Activated naive CD8-positive, alpha-beta T cell treated with anti-CD3 and anti-CD28 coated beads, Interleukin-2, amount 10 ng/mL, durations not matched to agents 7 days and 5 days (primary cell): ENCODE results near the gene FZD7. TPM values are rescaled to one million over a fixed set of nuclear protein-coding genes. Genes with fewer than 3 reads are reported as not detected.

Experiments used
- ATAC-seq: fragments of 150-1000 bp; cut with Tn5 transposase; one replicate; pipeline ENCODE4 v1.10.0; 2021; ENCODE audit warnings: low read depth, moderate library complexity
- POLR2A ChIA-PET: fragments of 350-600 bp; sonication (Branson Sonifier 250); formaldehyde crosslinking; loops from one replicate; lab custom pipeline; 2021; ENCODE audit warnings: antibody characterized with exemption; lab: Charles Lee
- DNase-seq: peaks from one replicate; pipeline ENCODE4 v3.0.0; 2021
- H3K27ac Mint-ChIP-seq: one replicate; pipeline ENCODE4 v1.8.0; 2022; ENCODE audit warnings: mild to moderate bottlenecking, mixed read lengths
- H3K27me3 Mint-ChIP-seq: one replicate; pipeline ENCODE4 v1.8.0; 2022; ENCODE audit warnings: mild to moderate bottlenecking, moderate library complexity, mixed read lengths
- H3K36me3 Mint-ChIP-seq: one replicate; pipeline ENCODE4 v1.8.0; 2021; ENCODE audit warnings: mild to moderate bottlenecking, mixed read lengths
- H3K4me1 Mint-ChIP-seq: one replicate; pipeline ENCODE4 v1.8.0; 2021; ENCODE audit warnings: mixed read lengths
- H3K4me3 Mint-ChIP-seq: one replicate; pipeline ENCODE4 v1.8.0; 2022; ENCODE audit warnings: mild to moderate bottlenecking, moderate library complexity, mixed read lengths
- H3K9me3 Mint-ChIP-seq: one replicate; pipeline ENCODE4 v1.8.0; 2021; ENCODE audit warnings: mixed read lengths
- total RNA-seq, 2 experiments: library from RNA; stranded (reverse); gene quantifications; one replicate each; pipeline ENCODE4 v1.2.3, GENCODE V29; 2021

FZD7 gene
- total RNA-seq = under 1 TPM; 0.44 to 0.82 TPM

DNA sequence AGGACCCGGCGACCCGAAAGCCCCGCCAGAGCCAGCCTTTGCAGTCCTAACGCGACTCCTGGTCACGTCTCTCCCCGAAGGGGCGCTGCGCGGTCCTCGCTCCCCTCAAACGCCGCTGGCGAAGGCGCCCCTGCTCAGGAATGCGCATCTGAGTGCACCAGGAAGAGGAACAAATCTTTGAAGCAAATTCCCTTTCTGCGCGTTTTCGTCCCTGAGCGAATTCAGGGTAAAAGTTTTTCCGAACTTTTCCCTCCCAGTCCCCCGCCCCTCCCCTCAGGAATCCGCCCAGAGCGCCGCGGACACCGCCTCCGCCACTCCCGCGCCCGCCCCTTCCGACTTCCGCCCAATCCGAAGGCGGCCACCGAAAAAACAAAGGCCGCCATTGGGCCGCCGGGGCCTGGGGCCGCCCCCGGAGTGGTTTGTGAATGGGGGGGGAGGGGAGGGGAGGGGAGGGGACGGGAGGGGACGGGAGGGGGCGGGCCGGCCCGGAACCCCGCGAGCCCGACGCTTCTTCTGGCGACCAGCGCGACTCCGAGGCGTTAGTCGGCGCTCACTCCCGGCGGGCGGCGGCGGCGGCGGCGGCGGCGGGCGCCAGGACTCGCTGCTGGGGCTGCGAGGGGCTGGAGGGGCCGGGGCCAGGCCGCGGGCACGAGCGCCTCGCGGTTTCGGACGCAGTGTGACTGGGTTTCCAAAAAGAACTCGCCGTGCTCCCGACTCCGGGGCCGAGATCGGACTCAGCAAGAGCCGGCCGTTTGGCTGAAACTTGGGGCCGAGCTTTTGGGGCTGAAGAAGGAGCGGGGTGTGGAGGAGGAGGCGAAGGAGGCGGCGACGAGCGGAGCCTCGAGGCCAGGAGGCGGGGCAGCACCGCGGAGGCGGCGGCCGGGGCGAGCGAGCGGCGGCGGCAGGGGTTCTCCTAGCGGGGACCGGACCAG lies at the start of gene FZD7:
Gene FZD7 (plus strand): TSS at position 539 of the 932 bp plus-strand sequence. CDS start 793 bp downstream, outside the sequence.
- no peaks in the 10 kb centered on the region for H3K9me3 Mint-ChIP-seq
- H3K27ac Mint-ChIP-seq = no peak within 1 kb of the TSS
- peaks cover 2% of the 10 kb centered on the region for H3K36me3 Mint-ChIP-seq
- ATAC-seq = peak; percentile 76
- peak; percentile 88 for DNase-seq
- POLR2A ChIA-PET = no interaction called here
- peaks cover 13% of the 10 kb centered on the region for H3K4me1 Mint-ChIP-seq
- H3K27me3 Mint-ChIP-seq = peaks cover 52% of the 10 kb centered on the region
- peak within 1 kb of the TSS; percentile 86 for H3K4me3 Mint-ChIP-seq

- peaks cover under 1% of the 10 kb centered on the region for H3K27me3 Mint-ChIP-seq
- POLR2A ChIA-PET = no interaction called here
- H3K27ac Mint-ChIP-seq = no peak overlapping the region
- H3K36me3 Mint-ChIP-seq = no peaks in the 10 kb centered on the region
- peaks cover 6% of the 10 kb centered on the region for H3K4me1 Mint-ChIP-seq
- no peaks in the 10 kb centered on the region for H3K9me3 Mint-ChIP-seq
- DNase-seq = no peak
- no peak overlapping the region for H3K4me3 Mint-ChIP-seq
- ATAC-seq = no peak
Measured at GRCh38 chr2:201984333-201984732, 49.3 kb upstream of the FZD7 start.

GRCh38 chr2:201984800-201985525 lies 48.7 kb upstream of the FZD7 start:
- Mint-ChIP-seq H3K4me3 (no peak overlapping the region), H3K9me3 (no peaks in the 10 kb centered on the region), H3K4me1 (peaks cover 6% of the 10 kb centered on the region), H3K36me3 (no peaks in the 10 kb centered on the region), H3K27me3 (no peaks in the 10 kb centered on the region), H3K27ac (no peak overlapping the region)
- POLR2A ChIA-PET = no interaction called here
- ATAC-seq (peak; percentile 50), DNase-seq (no peak)

- peaks cover 6% of the 10 kb centered on the region for H3K4me1 Mint-ChIP-seq
- ATAC-seq = no peak
- no peak overlapping the region for H3K4me3 Mint-ChIP-seq
- DNase-seq = no peak
- POLR2A ChIA-PET = no interaction called here
- no peaks in the 10 kb centered on the region for H3K36me3 Mint-ChIP-seq
- H3K27ac Mint-ChIP-seq = no peak overlapping the region
- H3K27me3 Mint-ChIP-seq = no peaks in the 10 kb centered on the region
- H3K9me3 Mint-ChIP-seq = no peaks in the 10 kb centered on the region
Measured at GRCh38 chr2:201985728-201986462, 47.8 kb upstream of the FZD7 start.

GRCh38 chr2:201986463-201986735 lies 47.3 kb upstream of the FZD7 start:
- no peaks in the 10 kb centered on the region for H3K36me3 Mint-ChIP-seq
- H3K4me1 Mint-ChIP-seq = peaks cover 6% of the 10 kb centered on the region
- no peaks in the 10 kb centered on the region for H3K9me3 Mint-ChIP-seq
- no peak overlapping the region for H3K4me3 Mint-ChIP-seq
- no peak for ATAC-seq
- no peaks in the 10 kb centered on the region for H3K27me3 Mint-ChIP-seq
- DNase-seq = no peak
- no peak overlapping the region for H3K27ac Mint-ChIP-seq
- POLR2A ChIA-PET = no interaction called here

DNA sequence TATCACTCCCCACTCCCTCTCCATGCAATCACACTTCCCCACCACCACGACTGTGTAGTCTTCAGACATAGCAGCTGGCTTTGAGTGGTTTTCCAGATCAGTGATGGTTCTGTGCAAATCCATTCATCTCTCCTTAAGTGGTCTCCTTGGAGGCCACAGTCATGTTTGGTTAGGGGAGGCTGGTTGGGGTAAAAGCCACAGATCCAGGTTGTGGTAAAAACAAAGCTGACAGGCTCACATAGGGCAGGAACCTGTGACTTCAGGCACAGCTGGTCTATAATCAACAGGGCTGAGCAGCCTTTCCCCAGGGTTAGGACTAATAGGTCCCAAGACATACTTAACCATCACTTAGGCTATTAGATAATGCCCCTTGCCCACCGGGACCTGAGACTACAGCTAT lies 46.2 kb upstream of the FZD7 start:
- no peak overlapping the region for H3K27ac Mint-ChIP-seq
- no peak for DNase-seq
- H3K4me3 Mint-ChIP-seq = no peak overlapping the region
- ATAC-seq = no peak
- no peaks in the 10 kb centered on the region for H3K36me3 Mint-ChIP-seq
- no peaks in the 10 kb centered on the region for H3K27me3 Mint-ChIP-seq
- POLR2A ChIA-PET = no interaction called here
- H3K4me1 Mint-ChIP-seq = peaks cover 6% of the 10 kb centered on the region
- no peaks in the 10 kb centered on the region for H3K9me3 Mint-ChIP-seq

DNA sequence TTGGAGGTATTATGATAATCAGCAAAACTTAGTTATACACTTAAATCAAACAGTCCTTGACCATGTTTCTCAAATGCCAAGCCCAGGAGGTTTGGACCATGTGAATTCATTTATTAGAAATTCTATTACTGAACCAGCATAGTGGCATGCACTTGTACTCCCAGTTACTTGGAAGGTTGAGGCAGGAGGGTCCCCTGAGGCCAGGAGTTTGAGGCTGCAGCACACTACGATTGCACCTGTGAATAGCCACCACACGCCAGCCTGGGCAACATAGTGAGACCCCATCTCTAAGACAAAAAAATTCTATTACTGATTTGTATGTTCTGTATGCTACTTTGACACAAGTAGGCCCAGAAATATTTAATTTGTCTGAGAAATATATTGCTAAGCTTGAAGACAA lies 43.6 kb upstream of the FZD7 start:
- Mint-ChIP-seq H3K4me1 (peaks cover 6% of the 10 kb centered on the region), H3K27ac (no peak overlapping the region), H3K4me3 (no peak overlapping the region), H3K27me3 (peaks cover 2% of the 10 kb centered on the region), H3K9me3 (no peaks in the 10 kb centered on the region), H3K36me3 (peaks cover 1% of the 10 kb centered on the region)
- POLR2A ChIA-PET = no interaction called here
- no peak for ATAC-seq
- no peak for DNase-seq

DNA sequence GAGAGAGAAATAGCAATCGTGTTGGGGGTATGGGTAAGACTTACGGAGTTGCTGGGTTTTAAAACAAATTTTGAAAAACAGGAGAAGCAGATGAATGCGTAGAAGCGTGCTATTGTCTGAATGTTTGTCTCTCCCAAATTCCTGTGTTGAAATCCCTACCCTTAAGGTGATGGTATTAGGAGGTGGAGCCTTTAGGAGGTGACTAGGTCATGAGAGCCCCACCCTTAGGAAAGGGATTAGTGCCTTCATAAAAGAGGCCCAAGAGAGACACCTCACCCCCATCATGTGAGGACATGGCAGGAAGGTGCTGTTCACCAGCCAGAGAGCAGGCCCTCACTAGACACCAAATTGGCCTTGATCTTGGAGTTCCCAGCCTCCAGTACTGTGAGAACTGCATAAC lies 40.7 kb upstream of the FZD7 start:
- Mint-ChIP-seq H3K9me3 (no peaks in the 10 kb centered on the region), H3K4me1 (no peaks in the 10 kb centered on the region), H3K27me3 (peaks cover 2% of the 10 kb centered on the region), H3K36me3 (peaks cover 1% of the 10 kb centered on the region), H3K27ac (no peak overlapping the region), H3K4me3 (no peak overlapping the region)
- ATAC-seq = no peak
- no peak for DNase-seq
- POLR2A ChIA-PET = no interaction called here

DNA sequence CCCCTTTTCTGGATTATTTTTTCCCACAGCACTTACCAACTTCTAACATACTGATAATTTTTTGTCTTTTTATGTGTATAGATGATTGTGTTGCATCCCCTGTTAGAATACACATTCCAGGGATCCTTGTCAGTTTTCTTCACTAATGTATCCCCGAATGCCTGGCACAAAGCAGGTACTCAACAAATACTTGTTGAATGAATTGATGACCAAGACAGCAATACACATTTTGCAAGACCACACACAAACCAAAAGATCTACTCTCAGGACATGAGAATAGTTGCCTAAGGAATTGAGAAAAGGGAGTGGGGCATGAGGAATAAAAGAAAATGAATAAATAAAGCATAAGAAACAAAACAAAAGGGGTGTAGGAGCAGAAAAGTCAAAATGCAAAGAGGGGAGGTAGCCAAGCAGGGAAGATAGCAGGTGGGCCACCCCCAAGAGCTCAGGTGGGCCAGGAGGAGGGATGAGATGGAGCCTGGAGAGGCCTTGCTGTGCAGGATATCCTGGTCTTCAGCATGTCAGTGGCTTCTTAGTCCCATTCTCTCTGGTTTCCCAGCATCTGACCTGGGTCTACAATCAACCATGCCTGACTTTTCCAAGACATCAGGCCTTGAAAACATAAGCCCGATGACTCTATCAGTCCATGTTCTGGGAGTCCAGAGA lies 38.5 kb upstream of the FZD7 start:
- peaks cover 1% of the 10 kb centered on the region for H3K36me3 Mint-ChIP-seq
- no peak overlapping the region for H3K27ac Mint-ChIP-seq
- peaks cover 4% of the 10 kb centered on the region for H3K27me3 Mint-ChIP-seq
- no peak overlapping the region for H3K4me3 Mint-ChIP-seq
- no peaks in the 10 kb centered on the region for H3K9me3 Mint-ChIP-seq
- POLR2A ChIA-PET = no interaction called here
- DNase-seq (no peak), ATAC-seq (no peak)
- no peaks in the 10 kb centered on the region for H3K4me1 Mint-ChIP-seq

GRCh38 chr2:201996006-201996405 lies 37.6 kb upstream of the FZD7 start:
- Mint-ChIP-seq H3K4me3 (no peak overlapping the region), H3K9me3 (no peaks in the 10 kb centered on the region), H3K36me3 (peaks cover 1% of the 10 kb centered on the region), H3K4me1 (no peaks in the 10 kb centered on the region), H3K27ac (no peak overlapping the region), H3K27me3 (peaks cover 4% of the 10 kb centered on the region)
- POLR2A ChIA-PET = no interaction called here
- no peak for ATAC-seq
- DNase-seq = no peak

DNA sequence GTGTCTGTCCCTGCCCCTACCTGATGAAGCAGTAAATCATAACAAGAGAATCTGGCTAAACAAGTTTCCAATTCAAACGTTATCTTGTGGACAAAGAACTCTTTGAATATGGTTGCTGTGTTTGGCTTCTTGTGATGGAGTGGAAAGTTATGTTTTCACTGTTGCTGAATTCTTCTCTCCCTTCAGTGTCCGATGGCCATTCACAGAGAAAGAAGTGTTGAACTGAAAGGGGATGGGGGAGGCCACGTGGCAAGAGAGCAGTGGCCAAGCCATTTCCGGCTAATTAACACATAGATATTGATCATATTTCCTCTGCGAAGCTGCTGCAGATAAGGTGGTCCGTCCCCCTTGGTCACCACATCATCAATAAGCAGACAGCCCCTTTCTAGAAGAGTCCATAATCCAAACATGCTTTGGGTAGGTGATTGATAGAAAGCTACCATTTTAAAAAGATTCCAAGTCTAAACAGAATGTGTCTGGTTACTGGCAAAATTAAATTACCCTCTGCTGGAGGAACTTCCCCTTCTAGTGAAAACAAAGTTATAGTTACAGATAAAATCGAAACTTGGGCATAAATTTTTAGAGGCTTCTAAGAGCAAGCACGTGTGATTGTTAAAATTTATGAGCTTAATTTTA lies 36.9 kb upstream of the FZD7 start:
- H3K4me3 Mint-ChIP-seq = no peak overlapping the region
- peaks cover 1% of the 10 kb centered on the region for H3K36me3 Mint-ChIP-seq
- H3K27ac Mint-ChIP-seq = no peak overlapping the region
- no peaks in the 10 kb centered on the region for H3K4me1 Mint-ChIP-seq
- ATAC-seq = no peak
- POLR2A ChIA-PET = no interaction called here
- DNase-seq = no peak
- no peaks in the 10 kb centered on the region for H3K9me3 Mint-ChIP-seq
- peaks cover 4% of the 10 kb centered on the region for H3K27me3 Mint-ChIP-seq

GRCh38 chr2:201999279-201999678 lies 34.4 kb upstream of the FZD7 start:
- POLR2A ChIA-PET = no interaction called here
- Mint-ChIP-seq H3K27ac (no peak overlapping the region), H3K27me3 (peaks cover 2% of the 10 kb centered on the region), H3K36me3 (no peaks in the 10 kb centered on the region), H3K9me3 (no peaks in the 10 kb centered on the region), H3K4me1 (no peaks in the 10 kb centered on the region), H3K4me3 (no peak overlapping the region)
- no peak for ATAC-seq
- no peak for DNase-seq

- H3K27me3 Mint-ChIP-seq = peaks cover 5% of the 10 kb centered on the region
- H3K4me1 Mint-ChIP-seq = no peaks in the 10 kb centered on the region
- POLR2A ChIA-PET = no interaction called here
- no peaks in the 10 kb centered on the region for H3K36me3 Mint-ChIP-seq
- ATAC-seq (no peak), DNase-seq (no peak)
- no peaks in the 10 kb centered on the region for H3K9me3 Mint-ChIP-seq
- no peak overlapping the region for H3K4me3 Mint-ChIP-seq
- no peak overlapping the region for H3K27ac Mint-ChIP-seq
Measured at GRCh38 chr2:202001826-202002225, 31.8 kb upstream of the FZD7 start.
